Endothelial cell of umbilical vein (primary cell): ENCODE data around the gene ITIH5. TPM values are rescaled to one million over a fixed set of nuclear protein-coding genes. Genes with fewer than 3 reads are reported as not detected.

Experiments
- BruUV-seq: library from RNA; stranded (reverse); fragments of 400-500 nt; replicated peaks from 2 replicates; lab custom pipeline; 2021; lab: Mats Ljungman, UMichigan
- CTCF ChIA-PET: fragments of 300-600, 350-600 bp; sonication (Branson Sonifier 250); formaldehyde crosslinking; loops from one replicate; lab custom pipeline; 2021; ENCODE audit warnings: antibody characterized with exemption, inconsistent platforms; lab: Charles Lee
- POLR2A ChIA-PET: fragments of 300-600, 350-600 bp; sonication (Branson Sonifier 250); formaldehyde crosslinking; loops from one replicate; lab custom pipeline; 2021; ENCODE audit warnings: antibody characterized with exemption, inconsistent platforms; lab: Charles Lee
- DNase-seq: peaks from one replicate; pipeline ENCODE4 v3.0.0-alpha.2; 2011; ENCODE audit warnings: low read depth, low spot score
- FAIRE-seq: peaks from 2 replicates; lab custom pipeline; 2011; peaks lifted over from hg19 to GRCh38; lab: Jason Lieb, UNC
- H2AFZ ChIP-seq: 2 replicates; pipeline ENCODE4 v1.6.0; 2012; ENCODE audit warnings: low read depth, low read length, control low read depth, inconsistent platforms
- H3K27ac ChIP-seq: 2 replicates; pipeline ENCODE4 v1.5.1; 2011; ENCODE audit warnings: low read depth, mild to moderate bottlenecking, control low read depth, low read length, moderate library complexity; ENCODE audit not compliant: insufficient read depth
- H3K27me3 ChIP-seq, 2 experiments: 2 replicates each; pipeline versions ENCODE4 v1.6.0 to v1.6.1; 2011; ENCODE audit warnings: low read length in 2 of 2, mixed read lengths in 1 of 2; ENCODE audit not compliant: control insufficient read depth in 2 of 2, insufficient read depth in 2 of 2
- H3K36me3 ChIP-seq, 2 experiments: 2 replicates in 1 of 2; 3 replicates in 1 of 2; pipeline ENCODE4 v1.5.1; 2011; ENCODE audit warnings: low read length in 2 of 2, mild to moderate bottlenecking in 1 of 2, moderate library complexity in 1 of 2; ENCODE audit not compliant: control insufficient read depth in 2 of 2, insufficient read depth in 2 of 2; ENCODE audit errors: extremely low read depth in 1 of 2
- H3K4me1 ChIP-seq: 3 replicates; pipeline ENCODE4 v1.5.1; 2011; ENCODE audit warnings: mild to moderate bottlenecking, low read length; ENCODE audit not compliant: control insufficient read depth, insufficient read depth; ENCODE audit errors: extremely low read depth
- H3K4me2 ChIP-seq: 2 replicates; pipeline ENCODE4 v1.6.1; 2011; ENCODE audit warnings: low read length, control low read depth, mixed read lengths; ENCODE audit not compliant: insufficient read depth
- H3K4me3 ChIP-seq, 3 experiments: fragments of 200-600 bp in 1 of 3; sonication (generic), shearing (Covaris generic) in 1 of 3; replicated peaks in 1 of 3; 2 replicates each; pipeline ENCODE4 v1.5.1; 2011 to 2016; ENCODE audit warnings: control low read depth in 3 of 3, low read length in 3 of 3, mild to moderate bottlenecking in 2 of 3, inconsistent platforms in 1 of 3, low read depth in 1 of 3, moderate library complexity in 1 of 3; ENCODE audit not compliant: insufficient read depth in 1 of 3
- H3K79me2 ChIP-seq: 2 replicates; pipeline ENCODE4 v1.6.0; 2012; ENCODE audit warnings: low read length, inconsistent platforms; ENCODE audit not compliant: control insufficient read depth, insufficient read depth
- H3K9ac ChIP-seq: replicated peaks from 2 replicates; pipeline ENCODE3; 2011; ENCODE audit warnings: low read length, control low read depth; ENCODE audit not compliant: insufficient read depth; ENCODE audit errors: extremely low read depth
- H3K9me1 ChIP-seq: replicated peaks from 3 replicates; pipeline ENCODE4 v1.6.0; 2011; ENCODE audit warnings: mild to moderate bottlenecking, low read length; ENCODE audit not compliant: control insufficient read depth, insufficient read depth; ENCODE audit errors: extremely low read depth
- H3K9me3 ChIP-seq: replicated peaks from 2 replicates; pipeline ENCODE4 v1.5.1; 2012; ENCODE audit warnings: low read length, inconsistent platforms; ENCODE audit not compliant: control insufficient read depth, insufficient read depth
- H4K20me1 ChIP-seq: replicated peaks from 2 replicates; pipeline ENCODE3; 2011; ENCODE audit warnings: mild to moderate bottlenecking, low read length; ENCODE audit not compliant: control insufficient read depth, insufficient read depth; ENCODE audit errors: extremely low read depth
- CTCF ChIP-seq, 2 donors: IDR thresholded peaks; 1 replicate in 1 of 2; 2 replicates in 1 of 2; pipeline ENCODE4 v1.5.1; 2011; ENCODE audit warnings: low read length in 2 of 2, mild to moderate bottlenecking in 2 of 2, moderate library complexity in 2 of 2, control low read depth in 1 of 2, inconsistent platforms in 1 of 2, low read depth in 1 of 2; ENCODE audit not compliant: insufficient read depth in 1 of 2; ENCODE audit errors: extremely low read depth in 1 of 2
- EZH2 ChIP-seq: IDR thresholded peaks from 2 replicates; pipeline ENCODE4 v1.6.1; 2012; ENCODE audit warnings: borderline replicate concordance, low read depth, mild to moderate bottlenecking, moderate library complexity, low read length, inconsistent platforms; ENCODE audit not compliant: severe bottlenecking
- FOS ChIP-seq: IDR thresholded peaks from 2 replicates; pipeline ENCODE4 v1.6.1; 2011; ENCODE audit warnings: mild to moderate bottlenecking, low read length, moderate library complexity, borderline replicate concordance; ENCODE audit not compliant: insufficient read depth
- GATA2 ChIP-seq: IDR thresholded peaks from 2 replicates; pipeline ENCODE4 v1.7.0; 2011; ENCODE audit warnings: low read depth, mild to moderate bottlenecking, moderate library complexity, mixed read lengths, low read length; ENCODE audit not compliant: insufficient read length, insufficient read depth
- JUN ChIP-seq: IDR thresholded peaks from 2 replicates; pipeline ENCODE4 v1.6.1; 2011; ENCODE audit warnings: borderline replicate concordance, low read depth; ENCODE audit not compliant: insufficient read length, insufficient read depth
- MAX ChIP-seq: IDR thresholded peaks from 2 replicates; pipeline ENCODE4 v1.6.1; 2011; ENCODE audit not compliant: insufficient read depth, insufficient read length
- MYC ChIP-seq: IDR thresholded peaks from one replicate; pipeline ENCODE4 v1.6.1; 2011; ENCODE audit warnings: mild to moderate bottlenecking, low read depth, low read length
- POLR2A ChIP-seq: IDR thresholded peaks from 2 replicates; pipeline ENCODE4 v1.6.1; 2012; ENCODE audit warnings: low read depth, mild to moderate bottlenecking, control low read depth, low read length
- POLR2AphosphoS5 ChIP-seq: IDR thresholded peaks from 2 replicates; pipeline ENCODE4 v1.6.1; 2012; ENCODE audit warnings: low read depth, mild to moderate bottlenecking, control low read depth, low read length, moderate library complexity; ENCODE audit not compliant: insufficient read depth
- dilution Hi-C: fragments of 300-500 bp; cut with MboI; formaldehyde crosslinking; loops from one replicate; pipeline ENCODE4 v1.15.0; 2019; ENCODE audit warnings: low sequenced_read_pairs; ENCODE audit not compliant: extremely low pct_ligation_motif_present
- intact Hi-C: fragments of 100-400 bp; cut with micrococcal nuclease; formaldehyde crosslinking; loops from one replicate; pipeline ENCODE4 v1.10.0; 2022
- polyA plus RNA-seq, 4 experiments: library from polyadenylated mRNA; depleted of rRNA in 3 of 4; stranded (reverse) in 3 of 4; unstranded in 1 of 4; fragments of >200 nt; gene quantifications; 2 replicates each; pipeline versions ENCODE4 v1.2.1 to v1.2.3, GENCODE V29; 2011 to 2012; ENCODE audit warnings: missing spikeins in 1 of 4
- total RNA-seq: library from RNA; stranded (reverse); gene quantifications from 2 replicates; pipeline ENCODE4 v1.2.3, GENCODE V29; 2021

ITIH5 gene
- total and polyA plus RNA-seq, 2 donors (not counting 3 experiments of a cell fraction or from before 2014, with no cell fraction given) = not detected

- H3K4me2 ChIP-seq = no peak overlapping the region
- no peaks in the 10 kb centered on the region for H3K9me1 ChIP-seq
- H3K36me3 ChIP-seq = no peaks in the 10 kb centered on the region
- no peak for TF ChIP-seq POLR2AphosphoS5
- no peak for TF ChIP-seq MYC
- no peak for TF ChIP-seq CTCF (IDR thresholded peaks at IDR 0.05; ENCODE audit: extremely low read depth in 1 of 2, insufficient read depth in 1 of 2, low read depth in 1 of 2, low read length in 2 of 2)
- no peak for TF ChIP-seq GATA2
- no peak for TF ChIP-seq FOS
- no peak for TF ChIP-seq POLR2A
- TF ChIP-seq EZH2 = no peak
- TF ChIP-seq JUN = no peak
- no peak for TF ChIP-seq MAX
- H2AFZ ChIP-seq = no peak overlapping the region
- no peaks in the 10 kb centered on the region for H4K20me1 ChIP-seq
- ChIA-PET POLR2A (no interaction called here), CTCF (no interaction called here)
- no peaks in the 10 kb centered on the region for H3K79me2 ChIP-seq
- H3K27ac ChIP-seq = no peak overlapping the region
- FAIRE-seq = no peak
- H3K9me3 ChIP-seq = no peaks in the 10 kb centered on the region
- no peaks in the 10 kb centered on the region for H3K27me3 ChIP-seq
- BruUV-seq = no TSS peak
- no peaks in the 10 kb centered on the region for H3K4me1 ChIP-seq
- no peak overlapping the region for H3K9ac ChIP-seq
- dilution Hi-C loops = no loop called here
- no peak overlapping the region for H3K4me3 ChIP-seq
- intact Hi-C loops = no loop called here
- no peak for DNase-seq
These were observed 83.1 kb downstream of the ITIH5 start for GRCh38 chr10:7583626-7584025.
